Effector CD4-positive, alpha-beta T cell (primary cell): ENCODE data around the gene ABHD10.
"Not testable (repeated sequence)": the region's sequence is repeated elsewhere in the genome, so short reads cannot be mapped to it uniquely, and the experiment has no call there.

Source experiments
- DNase-seq: peaks from one replicate; pipeline ENCODE4 v3.0.0-alpha.2; 2020

The ABHD10 gene

GRCh38 chr3:112035241-112035640 lies 56.4 kb downstream of the ABHD10 start:
- no peak for DNase-seq

GRCh38 chr3:112037194-112037593 lies 58.4 kb downstream of the ABHD10 start:
- not testable (repeated sequence) for DNase-seq

- no peak for DNase-seq
Observed at GRCh38 chr3:112038863-112039262, 60.0 kb downstream of the ABHD10 start.

- no peak for DNase-seq
Observed at GRCh38 chr3:112041321-112041720, 62.5 kb downstream of the ABHD10 start.

- DNase-seq: no peak
Observed at GRCh38 chr3:112042842-112043280, 64.0 kb downstream of the ABHD10 start.
